ENCODE data around the gene CCDC97.

DNA sequence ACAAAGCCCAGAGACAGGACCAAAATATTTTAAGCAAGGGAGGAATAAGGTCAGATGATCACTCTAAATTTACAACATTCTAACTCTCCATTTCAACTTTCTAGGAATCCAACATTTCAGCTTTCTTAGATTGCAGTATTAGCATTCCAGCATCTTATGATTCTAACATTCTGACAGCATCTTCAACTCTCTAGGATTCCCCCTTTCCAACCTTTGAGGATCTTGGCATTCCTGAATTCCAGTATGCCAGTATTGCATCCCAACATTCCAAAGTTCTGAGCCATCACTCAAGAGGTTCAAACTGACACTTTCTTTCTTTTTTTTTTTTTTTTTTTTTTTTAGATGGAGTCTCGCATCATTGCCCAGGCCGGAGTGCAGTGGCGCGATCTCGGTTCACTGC is 30.0 kb downstream of the CCDC97 start:
- no peak for TF ChIP-seq POLR2A (IDR thresholded peaks at IDR 0.05)
- TF ChIP-seq, protein P1, sequence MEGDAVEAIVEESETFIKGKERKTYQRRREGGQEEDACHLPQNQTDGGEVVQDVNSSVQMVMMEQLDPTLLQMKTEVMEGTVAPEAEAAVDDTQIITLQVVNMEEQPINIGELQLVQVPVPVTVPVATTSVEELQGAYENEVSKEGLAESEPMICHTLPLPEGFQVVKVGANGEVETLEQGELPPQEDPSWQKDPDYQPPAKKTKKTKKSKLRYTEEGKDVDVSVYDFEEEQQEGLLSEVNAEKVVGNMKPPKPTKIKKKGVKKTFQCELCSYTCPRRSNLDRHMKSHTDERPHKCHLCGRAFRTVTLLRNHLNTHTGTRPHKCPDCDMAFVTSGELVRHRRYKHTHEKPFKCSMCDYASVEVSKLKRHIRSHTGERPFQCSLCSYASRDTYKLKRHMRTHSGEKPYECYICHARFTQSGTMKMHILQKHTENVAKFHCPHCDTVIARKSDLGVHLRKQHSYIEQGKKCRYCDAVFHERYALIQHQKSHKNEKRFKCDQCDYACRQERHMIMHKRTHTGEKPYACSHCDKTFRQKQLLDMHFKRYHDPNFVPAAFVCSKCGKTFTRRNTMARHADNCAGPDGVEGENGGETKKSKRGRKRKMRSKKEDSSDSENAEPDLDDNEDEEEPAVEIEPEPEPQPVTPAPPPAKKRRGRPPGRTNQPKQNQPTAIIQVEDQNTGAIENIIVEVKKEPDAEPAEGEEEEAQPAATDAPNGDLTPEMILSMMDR (IDR thresholded peaks at IDR 0.05) = no peak
- no peak for TF ChIP-seq POLR2AphosphoS5 (IDR thresholded peaks at IDR 0.05)

Measured in suprapubic skin (tissue), 4 donors.